ENCODE measurements around the gene PFKL.
A peak's percentile ranks its signal among the peaks of the same experiment; 100 is the strongest.

Gene PFKL

DNA sequence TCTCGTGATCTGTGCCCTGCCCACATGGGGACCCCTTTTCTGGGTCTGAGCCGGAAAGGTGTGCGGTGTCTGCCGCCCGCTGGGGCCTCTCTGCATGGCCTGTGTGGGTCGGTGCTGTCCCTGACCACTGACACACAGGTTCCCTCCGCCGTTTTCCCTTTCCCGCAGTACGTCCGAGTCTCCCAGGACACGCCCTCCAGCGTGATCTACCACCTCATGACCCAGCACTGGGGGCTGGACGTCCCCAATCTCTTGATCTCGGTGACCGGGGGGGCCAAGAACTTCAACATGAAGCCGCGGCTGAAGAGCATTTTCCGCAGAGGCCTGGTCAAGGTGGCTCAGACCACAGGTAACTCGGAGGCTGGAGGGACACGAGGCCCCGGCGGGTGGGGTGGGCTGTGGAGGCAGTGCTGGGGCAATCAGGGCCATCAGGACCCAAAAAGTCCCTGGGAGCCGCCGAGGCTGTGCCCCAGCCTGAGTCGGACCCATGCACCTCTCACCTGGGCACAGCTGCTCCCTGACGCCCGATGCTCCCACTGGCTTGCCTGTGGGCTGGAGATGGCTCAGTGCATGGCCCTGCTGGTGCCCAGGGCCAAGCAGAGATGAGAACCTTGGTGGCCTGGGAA is 66.8 kb downstream of the PFKL start:
- no peak for DNase-seq

DNA sequence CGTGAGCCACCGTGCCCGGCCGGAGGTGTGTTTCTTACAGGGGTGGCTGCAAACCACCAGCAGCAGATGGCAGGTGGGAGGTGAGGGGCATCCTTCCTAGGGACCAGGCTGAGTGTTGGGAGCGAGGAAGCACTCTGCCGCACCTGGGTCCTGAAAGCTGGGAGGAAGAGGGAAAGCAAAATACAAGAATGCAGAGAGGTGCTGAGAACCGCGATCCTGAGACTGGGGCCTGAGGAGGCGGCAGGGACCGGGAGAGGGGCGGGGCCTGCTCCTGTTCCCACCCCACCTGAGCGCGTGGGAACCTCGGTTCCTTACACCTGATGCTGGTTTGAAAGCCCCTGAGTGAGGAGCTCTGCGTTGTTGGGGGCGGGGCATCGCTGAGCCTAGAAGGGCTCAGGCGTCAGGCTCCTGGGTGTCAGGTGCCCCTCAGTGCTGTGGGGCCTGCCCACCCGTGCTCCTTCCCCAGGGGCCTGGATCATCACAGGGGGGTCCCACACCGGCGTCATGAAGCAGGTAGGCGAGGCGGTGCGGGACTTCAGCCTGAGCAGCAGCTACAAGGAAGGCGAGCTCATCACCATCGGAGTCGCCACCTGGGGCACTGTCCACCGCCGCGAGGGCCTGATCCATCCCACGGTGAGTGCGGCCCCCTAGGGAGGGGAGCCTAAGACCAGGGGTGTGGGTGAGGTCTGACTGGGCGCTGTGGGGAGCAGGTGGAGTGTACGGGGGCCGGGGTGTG is 69.0 kb downstream of the PFKL start:
- no peak for DNase-seq

GRCh38 chr21:44370027-44370735 is 70.3 kb downstream of the PFKL start:
- peak; percentile 10 for DNase-seq

GRCh38 chr21:44370786-44371410 is 71.0 kb downstream of the PFKL start:
- DNase-seq = no peak

GRCh38 chr21:44371596-44371995 is 71.7 kb downstream of the PFKL start:
- DNase-seq = no peak

DNA sequence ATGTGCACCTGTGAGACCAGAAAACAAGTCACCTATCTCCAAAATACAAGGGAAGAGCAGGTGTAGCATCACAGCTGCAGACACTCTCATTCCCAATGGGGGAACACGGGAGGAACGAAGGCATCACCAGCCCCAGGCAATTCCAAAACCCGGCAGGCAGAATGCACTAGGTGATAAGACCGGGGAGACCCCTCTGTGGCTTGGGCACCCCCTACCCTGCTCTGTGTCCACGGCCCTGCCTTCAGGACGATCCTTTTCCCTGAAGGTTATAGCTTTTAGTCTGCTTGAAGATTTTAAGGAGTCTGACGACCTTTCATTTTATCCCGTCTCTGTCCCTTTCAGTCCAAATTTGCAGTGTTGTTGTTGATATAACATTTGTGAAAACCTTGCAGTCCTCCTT is 72.8 kb downstream of the PFKL start:
- DNase-seq = no peak

GRCh38 chr21:44374601-44375280 is 74.9 kb downstream of the PFKL start:
- DNase-seq = no peak

DNA sequence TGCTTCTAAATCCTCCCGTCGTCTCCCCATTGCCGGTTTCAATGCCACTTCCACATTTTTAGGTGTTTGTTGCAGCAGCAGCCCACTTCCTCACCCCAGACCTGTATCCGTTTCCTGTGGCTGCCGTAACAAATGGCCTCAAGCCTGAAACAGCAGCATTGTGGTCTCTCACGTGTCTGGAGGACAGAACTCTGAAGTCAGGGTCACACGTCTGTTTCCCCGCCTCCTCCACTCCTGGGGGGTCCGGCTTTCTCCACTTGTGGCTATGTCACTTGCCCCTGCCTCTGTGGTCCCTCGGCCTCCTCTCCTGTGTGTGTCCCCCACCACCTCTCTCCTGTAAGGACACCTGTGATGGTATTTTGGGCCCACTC is 75.4 kb downstream of the PFKL start:
- no peak for DNase-seq

GRCh38 chr21:44375761-44376241 is 75.9 kb downstream of the PFKL start:
- DNase-seq = no peak

DNA sequence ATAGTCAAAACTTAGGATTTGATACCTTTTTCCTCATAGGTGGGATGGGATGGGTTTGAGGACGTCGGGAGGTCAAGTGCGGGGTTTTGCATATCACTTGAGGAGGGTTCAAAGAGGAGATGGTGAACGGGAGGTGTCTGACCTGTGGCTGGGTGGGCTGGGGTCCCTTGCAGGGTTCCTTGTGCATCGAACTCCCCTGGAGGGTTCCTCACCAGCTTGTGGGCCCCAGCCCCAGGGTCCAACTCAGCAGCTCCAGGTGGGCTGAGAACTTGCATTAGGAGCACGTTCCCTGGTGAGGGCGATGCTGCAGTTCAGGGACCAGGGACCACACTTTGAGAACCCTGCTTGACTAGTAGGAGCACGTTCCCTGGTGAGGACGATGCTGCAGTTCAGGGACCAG is 76.8 kb downstream of the PFKL start:
- no peak for DNase-seq

Data from fibroblast of skin of right quadriceps (primary cell).